Measurements from ENCODE around the gene NT5DC2.
A peak's percentile ranks its signal among the peaks of the same experiment; 100 is the strongest.

NT5DC2 gene

GRCh38 chr3:52533623-52534280, at the start of gene NT5DC2:
NT5DC2 (minus strand) TSS chr3:52533857; CDS start chr3:52533737, 120 bp downstream.
- peak; percentile 71 for DNase-seq (ENCODE audit: low spot score)

- no peak for DNase-seq (ENCODE audit: low spot score)
These were observed 40.7 kb upstream of the NT5DC2 start for GRCh38 chr3:52574056-52574965.

GRCh38 chr3:52572221-52572620, 38.6 kb upstream of the NT5DC2 start:
- no peak for DNase-seq (ENCODE audit: low spot score)

GRCh38 chr3:52570076-52570475, 36.4 kb upstream of the NT5DC2 start:
- DNase-seq (ENCODE audit: low spot score), result no peak

- DNase-seq (ENCODE audit: low spot score), result no peak
These were observed 34.4 kb upstream of the NT5DC2 start for GRCh38 chr3:52568069-52568468.

- DNase-seq (ENCODE audit: low spot score), result no peak
These were observed 30.3 kb upstream of the NT5DC2 start for GRCh38 chr3:52563984-52564383.

GRCh38 chr3:52561028-52561747, 27.5 kb upstream of the NT5DC2 start:
- DNase-seq (ENCODE audit: low spot score), result no peak

GRCh38 chr3:52558436-52558835, 24.8 kb upstream of the NT5DC2 start:
- no peak for DNase-seq (ENCODE audit: low spot score)

GRCh38 chr3:52557011-52557960, 23.6 kb upstream of the NT5DC2 start:
- DNase-seq (ENCODE audit: low spot score), result no peak

GRCh38 chr3:52555056-52555455, 21.4 kb upstream of the NT5DC2 start:
- no peak for DNase-seq (ENCODE audit: low spot score)

GRCh38 chr3:52554026-52554755, 20.5 kb upstream of the NT5DC2 start:
- no peak for DNase-seq (ENCODE audit: low spot score)

- no peak for DNase-seq (ENCODE audit: low spot score)
These were observed 18.4 kb upstream of the NT5DC2 start for GRCh38 chr3:52552089-52552488.

- DNase-seq (ENCODE audit: low spot score), result no peak
These were observed 17.5 kb upstream of the NT5DC2 start for GRCh38 chr3:52551118-52551517.

- DNase-seq (ENCODE audit: low spot score), result no peak
These were observed 13.5 kb upstream of the NT5DC2 start for GRCh38 chr3:52547143-52547542.

- no peak for DNase-seq (ENCODE audit: low spot score)
These were observed 12.6 kb upstream of the NT5DC2 start for GRCh38 chr3:52546111-52546901.

GRCh38 chr3:52544937-52545336, 11.3 kb upstream of the NT5DC2 start:
- DNase-seq (ENCODE audit: low spot score), result no peak

- DNase-seq (ENCODE audit: low spot score), result no peak
These were observed 7.4 kb upstream of the NT5DC2 start for GRCh38 chr3:52541050-52541449.

- no peak for DNase-seq (ENCODE audit: low spot score)
These were observed 5.5 kb upstream of the NT5DC2 start for GRCh38 chr3:52539010-52539653.

- DNase-seq (ENCODE audit: low spot score), result no peak
These were observed 4.2 kb upstream of the NT5DC2 start for GRCh38 chr3:52537726-52538421.
